IMR-90 (cell line): Measurements from ENCODE around the gene KMT2B. TPM values are rescaled to one million over a fixed set of nuclear protein-coding genes. Genes with fewer than 3 reads are reported as not detected.

ENCODE experiments used
- ATAC-seq: fragments of 200-7000 bp; cut with Tn5 transposase; 2 replicates; pipeline ENCODE4 v1.9.1; 2020; ENCODE audit warnings: low read depth, mild to moderate bottlenecking, moderate library complexity
- BruUV-seq: library from RNA; stranded (reverse); fragments of 400-500 nt; replicated peaks from 2 replicates; lab custom pipeline; 2021; lab: Mats Ljungman, UMichigan
- CTCF ChIA-PET: fragments of 300-600 bp; formaldehyde crosslinking; extraction: SDS; loops from one replicate; lab custom pipeline; 2021; ENCODE audit warnings: antibody characterized with exemption; lab: Yijun Ruan, JAX
- POLR2A ChIA-PET: fragments of 300-600 bp; sonication (Branson Sonifier 250); formaldehyde crosslinking; loops from one replicate; lab custom pipeline; 2022; ENCODE audit warnings: antibody characterized with exemption; ENCODE audit not compliant: unreplicated experiment; lab: Charles Lee
- DNase-seq: peaks from one replicate; pipeline ENCODE4 v3.0.0; 2013
- H2AFZ ChIP-seq: replicated peaks from 2 replicates; pipeline ENCODE3; 2013; ENCODE audit warnings: low read length, mild to moderate bottlenecking; ENCODE audit not compliant: poor library complexity
- H2AK5ac ChIP-seq: 2 replicates; pipeline ENCODE4 v1.6.1; 2013; ENCODE audit warnings: low read depth, low read length, inconsistent platforms
- H2AK9ac ChIP-seq: replicated peaks from 2 replicates; pipeline ENCODE3; 2013; ENCODE audit warnings: mild to moderate bottlenecking, low read depth, low read length, moderate library complexity; ENCODE audit not compliant: poor library complexity
- H2BK120ac ChIP-seq: 2 replicates; pipeline ENCODE4 v1.6.1; 2013; ENCODE audit warnings: low read depth, low read length, inconsistent platforms
- H2BK15ac ChIP-seq: 3 replicates; pipeline ENCODE4 v1.6.1; 2013; ENCODE audit warnings: low read depth, low read length, inconsistent platforms
- H2BK20ac ChIP-seq: 2 replicates; pipeline ENCODE4 v1.6.1; 2013; ENCODE audit warnings: low read depth, mild to moderate bottlenecking, inconsistent platforms, low read length, moderate library complexity
- H2BK5ac ChIP-seq: 2 replicates; pipeline ENCODE4 v1.6.1; 2013; ENCODE audit warnings: mild to moderate bottlenecking, low read depth, low read length, inconsistent platforms; ENCODE audit not compliant: poor library complexity, severe bottlenecking
- H3K14ac ChIP-seq: replicated peaks from 2 replicates; pipeline ENCODE4 v1.6.1; 2013; ENCODE audit warnings: low read depth, low read length, inconsistent platforms
- H3K18ac ChIP-seq: 2 replicates; pipeline ENCODE4 v1.6.1; 2013; ENCODE audit warnings: low read depth, low read length, control low read depth
- H3K23ac ChIP-seq: 2 replicates; pipeline ENCODE4 v1.6.1; 2013; ENCODE audit warnings: low read depth, low read length, inconsistent platforms
- H3K27ac ChIP-seq: 2 replicates; pipeline ENCODE4 v1.5.1; 2013; ENCODE audit warnings: mild to moderate bottlenecking, control low read depth, low read length; ENCODE audit not compliant: insufficient read depth
- H3K27me3 ChIP-seq: 2 replicates; pipeline ENCODE4 v1.6.1; 2013; ENCODE audit warnings: low read length; ENCODE audit not compliant: control insufficient read depth, insufficient read depth
- H3K36me3 ChIP-seq: 2 replicates; pipeline ENCODE4 v1.6.1; 2013; ENCODE audit warnings: low read length, mixed read lengths; ENCODE audit not compliant: control insufficient read depth, insufficient read depth
- H3K4ac ChIP-seq: 2 replicates; pipeline ENCODE4 v1.6.1; 2013; ENCODE audit warnings: low read depth, low read length, inconsistent platforms
- H3K4me1 ChIP-seq: 2 replicates; pipeline ENCODE4 v1.6.1; 2013; ENCODE audit warnings: low read length, mixed read lengths; ENCODE audit not compliant: control insufficient read depth, insufficient read depth
- H3K4me2 ChIP-seq: 2 replicates; pipeline ENCODE4 v1.6.1; 2013; ENCODE audit warnings: low read depth, mild to moderate bottlenecking, control low read depth, low read length, moderate library complexity
- H3K4me3 ChIP-seq: 2 replicates; pipeline ENCODE4 v1.5.1; 2013; ENCODE audit warnings: low read depth, mild to moderate bottlenecking, control low read depth, low read length, moderate library complexity; ENCODE audit not compliant: insufficient read depth
- H3K56ac ChIP-seq: 2 replicates; pipeline ENCODE4 v1.6.1; 2013; ENCODE audit warnings: low read length, inconsistent platforms; ENCODE audit not compliant: insufficient read depth; ENCODE audit errors: extremely low read depth
- H3K79me1 ChIP-seq, 2 experiments: 2 replicates each; pipeline ENCODE4 v1.6.1; 2013; ENCODE audit warnings: low read length in 2 of 2, inconsistent platforms in 1 of 2, low read depth in 1 of 2
- H3K9ac ChIP-seq: 2 replicates; pipeline ENCODE4 v1.6.1; 2013; ENCODE audit warnings: low read depth, low read length, control low read depth
- H3K9me1 ChIP-seq: 2 replicates; pipeline ENCODE4 v1.6.1; 2013; ENCODE audit warnings: low read length, inconsistent platforms; ENCODE audit not compliant: insufficient read depth
- H3K9me3 ChIP-seq: 2 replicates; pipeline ENCODE4 v1.6.1; 2013; ENCODE audit warnings: low read length; ENCODE audit not compliant: control insufficient read depth, insufficient read depth
- H4K20me1 ChIP-seq: 2 replicates; pipeline ENCODE4 v1.6.1; 2013; ENCODE audit warnings: low read length, inconsistent platforms; ENCODE audit not compliant: insufficient read depth
- H4K5ac ChIP-seq: 2 replicates; pipeline ENCODE4 v1.6.1; 2013; ENCODE audit warnings: mild to moderate bottlenecking, low read depth, low read length, control low read depth
- H4K8ac ChIP-seq, 2 experiments: 2 replicates each; pipeline ENCODE4 v1.6.1; 2013; ENCODE audit warnings: low read depth in 2 of 2, low read length in 2 of 2, control low read depth in 1 of 2, inconsistent platforms in 1 of 2
- H4K91ac ChIP-seq: 2 replicates; pipeline ENCODE4 v1.6.1; 2013; ENCODE audit warnings: low read depth, low read length, inconsistent platforms; ENCODE audit not compliant: insufficient read depth
- CEBPB ChIP-seq: IDR thresholded peaks from 2 replicates; pipeline ENCODE4 v1.6.1; 2012; ENCODE audit warnings: low read depth, low read length, improper control_type of control experiment
- FOS ChIP-seq: fragments of 150-350 bp; IDR thresholded peaks from 2 replicates; pipeline ENCODE4 v1.6.1; 2016; ENCODE audit warnings: low read depth, low read length
- MAFK ChIP-seq: IDR thresholded peaks from 2 replicates; pipeline ENCODE4 v1.6.1; 2012; ENCODE audit warnings: low read depth, low read length, improper control_type of control experiment
- MAZ ChIP-seq: IDR thresholded peaks from 2 replicates; pipeline ENCODE4 v1.6.1; 2012; ENCODE audit warnings: low read depth, mild to moderate bottlenecking, low read length, improper control_type of control experiment, moderate library complexity, borderline replicate concordance
- MXI1 ChIP-seq: IDR thresholded peaks from 2 replicates; pipeline ENCODE4 v1.6.1; 2012; ENCODE audit warnings: low read depth, mild to moderate bottlenecking, low read length, moderate library complexity, borderline replicate concordance
- NFE2L2 ChIP-seq: fragments of 150-350 bp; IDR thresholded peaks from 2 replicates; pipeline ENCODE4 v1.6.1; 2016; ENCODE audit warnings: low read depth, mild to moderate bottlenecking, low read length
- POLR2A ChIP-seq: IDR thresholded peaks from 2 replicates; pipeline ENCODE4 v1.6.1; 2012; ENCODE audit warnings: mild to moderate bottlenecking, low read depth, low read length
- RAD21 ChIP-seq: IDR thresholded peaks from 2 replicates; pipeline ENCODE4 v1.6.1; 2012; ENCODE audit warnings: low read length, improper control_type of control experiment
- SMC3 ChIP-seq: fragments of 150-350 bp; IDR thresholded peaks from 2 replicates; pipeline ENCODE4 v1.6.1; 2016; ENCODE audit warnings: low read depth, mild to moderate bottlenecking, antibody characterized with exemption, low read length, moderate library complexity
- WGBS, 2 experiments: methylation state at CpG; one replicate each; pipeline versions ENCODE4 v1.1.5 to v1.1.7; 2013; ENCODE audit warnings: missing lambda C conversion rate in 2 of 2; ENCODE audit not compliant: insufficient read length in 1 of 2; ENCODE audit errors: extremely low coverage in 2 of 2; 5-methylcytosine and 5-hydroxymethylcytosine counted together
- dilution Hi-C: fragments of 300-500 bp; cut with HindIII; formaldehyde crosslinking; loops from one replicate; pipeline ENCODE4 v1.14.3; 2018; ENCODE audit warnings: low sequenced_read_pairs; ENCODE audit not compliant: unreplicated experiment
- in situ Hi-C: fragments of 300-500 bp; cut with MboI; formaldehyde crosslinking; loops from 3 replicates; pipeline ENCODE4 v1.14.3; 2019; ENCODE audit warnings: low sequenced_read_pairs, inconsistent platforms, mixed read lengths
- intact Hi-C: fragments of 100-400 bp; cut with micrococcal nuclease; formaldehyde crosslinking; loops from 2 replicates; pipeline ENCODE4 v1.10.0; 2022
- polyA plus RNA-seq, 3 experiments: library from polyadenylated mRNA; depleted of rRNA; stranded (reverse); fragments of >200 nt; gene quantifications; 2 replicates each; pipeline ENCODE4 v1.2.3, GENCODE V29; 2012; ENCODE audit warnings: low replicate concordance in 1 of 3
- total RNA-seq: library from RNA; depleted of rRNA; stranded (reverse); fragments of >200 nt; gene quantifications from 2 replicates; pipeline ENCODE4 v1.2.3, GENCODE V29; 2012
- TF ChIP-seq, protein P1 (sequence below): fragments of 150-350 bp; IDR thresholded peaks from 2 replicates; pipeline ENCODE4 v1.6.1; 2017; ENCODE audit warnings: mild to moderate bottlenecking, antibody characterized with exemption, low read length, low read depth

The KMT2B gene
- total and polyA plus RNA-seq, 2 of the 4 experiments (the other 2 are of a cell fraction), result 3.0 to 30.7 TPM

DNA sequence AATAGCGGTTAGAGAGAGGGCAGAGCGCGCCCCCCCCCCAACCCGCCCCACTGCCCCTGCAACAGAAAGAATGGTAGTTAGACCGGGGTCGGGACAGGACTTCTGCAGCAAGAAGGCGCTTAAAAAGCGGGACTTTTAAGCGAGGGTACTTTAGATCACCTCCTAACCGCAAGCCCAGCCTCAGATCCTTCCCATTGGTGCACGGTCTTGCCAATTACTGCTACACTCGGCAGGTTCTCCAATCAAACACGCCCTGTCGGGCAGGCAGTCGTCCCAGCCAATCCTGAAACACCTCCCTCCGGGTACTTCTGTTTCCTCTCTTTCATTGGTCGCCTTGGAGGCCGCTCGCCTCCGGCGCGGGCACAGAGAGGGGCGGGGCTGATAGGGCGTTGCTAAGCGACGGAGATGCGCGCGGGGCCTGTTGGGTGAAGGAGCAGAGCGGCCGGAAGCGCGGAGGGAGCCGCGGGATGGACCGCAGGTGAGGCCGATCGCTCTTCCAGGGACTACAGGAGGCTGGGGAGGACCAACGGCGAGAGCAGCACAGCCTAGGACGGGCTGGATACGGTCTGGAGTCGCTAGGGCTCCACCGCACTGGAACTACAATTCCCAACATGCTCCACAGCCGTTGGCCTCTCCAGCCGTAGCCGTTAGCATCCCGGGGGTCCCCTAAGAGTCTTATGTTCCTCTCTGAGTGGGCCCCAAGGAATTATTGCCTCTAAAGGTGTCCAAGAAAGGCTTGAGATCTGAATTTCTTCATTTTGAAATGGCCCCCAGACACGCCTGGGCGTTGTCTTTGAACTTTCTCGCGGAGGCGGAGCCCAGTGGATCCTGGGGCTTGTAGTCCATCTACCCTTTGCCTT, 40.2 kb downstream of the KMT2B start, which contains the start of gene PROSER3:
TSS of gene PROSER3 (plus strand) at position 428 of the 860 bp plus-strand sequence. CDS start at position 468, 40 bp downstream.
- H2BK120ac ChIP-seq, result peak within 1 kb of the TSS; percentile 92
- WGBS, 2 experiments, result 2% methylated on average over 14 of the region's 53 CpGs; no CpG with 5 or more reads in 1 of the 2 experiments
- dilution Hi-C loops, result no loop called here
- H2BK15ac ChIP-seq, result peak within 1 kb of the TSS; percentile 56; the same call in 1 of the 3 replicates
- peaks cover 20% of the 10 kb centered on the region; the same call in 1 of the 2 replicates for H3K9me1 ChIP-seq
- ChIA-PET POLR2A (no interaction called here), CTCF (interaction anchor here (0.6 kb wide), 1 partner anchor 173 kb away, joined by 3 read pairs; no protein-coding TSS in a partner anchor)
- peak within 1 kb of the TSS; percentile 95 for H3K56ac ChIP-seq
- H2AK5ac ChIP-seq, result peak within 1 kb of the TSS; percentile 82
- H3K4ac ChIP-seq, result peak within 1 kb of the TSS; percentile 93
- peaks cover 6% of the 10 kb centered on the region; the same call in 1 of the 2 replicates for H4K20me1 ChIP-seq
- peak within 1 kb of the TSS; percentile 47; the same call in 1 of the 2 replicates for H2BK20ac ChIP-seq
- H3K27me3 ChIP-seq, result no peaks in the 10 kb centered on the region
- TSS peak; percentile 74 for BruUV-seq
- peak within 1 kb of the TSS; percentile 93 for H3K4me2 ChIP-seq
- H4K5ac ChIP-seq, result peak within 1 kb of the TSS; percentile 80
- peak within 1 kb of the TSS; percentile 96 for H3K14ac ChIP-seq
- in situ Hi-C loops, result no loop called here
- no peak for TF ChIP-seq NFE2L2
- peak; percentile 90; the same call in 1 of the 2 replicates for TF ChIP-seq FOS
- TF ChIP-seq CEBPB, result no peak
- TF ChIP-seq MAZ, result peak; percentile 77; the same call in 1 of the 2 replicates
- TF ChIP-seq, protein P1, sequence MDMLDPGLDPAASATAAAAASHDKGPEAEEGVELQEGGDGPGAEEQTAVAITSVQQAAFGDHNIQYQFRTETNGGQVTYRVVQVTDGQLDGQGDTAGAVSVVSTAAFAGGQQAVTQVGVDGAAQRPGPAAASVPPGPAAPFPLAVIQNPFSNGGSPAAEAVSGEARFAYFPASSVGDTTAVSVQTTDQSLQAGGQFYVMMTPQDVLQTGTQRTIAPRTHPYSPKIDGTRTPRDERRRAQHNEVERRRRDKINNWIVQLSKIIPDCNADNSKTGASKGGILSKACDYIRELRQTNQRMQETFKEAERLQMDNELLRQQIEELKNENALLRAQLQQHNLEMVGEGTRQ, result peak; percentile 29; the same call in 1 of the 2 replicates
- TF ChIP-seq SMC3, result no peak
- TF ChIP-seq RAD21, result no peak
- peak; percentile 49; the same call in 1 of the 2 replicates for TF ChIP-seq MXI1
- TF ChIP-seq MAFK, result no peak
- peak; percentile 71 for TF ChIP-seq POLR2A
- peak within 1 kb of the TSS; percentile 95 for H2AK9ac ChIP-seq
- peak within 1 kb of the TSS; percentile 96 for H3K23ac ChIP-seq
- peak within 1 kb of the TSS; percentile 96 for H2BK5ac ChIP-seq
- peak within 1 kb of the TSS; percentile 58 for H3K4me3 ChIP-seq
- H3K9ac ChIP-seq, result peak within 1 kb of the TSS; percentile 90
- peak within 1 kb of the TSS; percentile 97 for H3K27ac ChIP-seq
- H4K91ac ChIP-seq, result peak within 1 kb of the TSS; percentile 92
- intact Hi-C loops, result loop anchor here (2.0 to 5.0 kb wide), 2 partner anchors 17 to 174 kb away; partner anchors contain the start of gene ARHGAP33
- DNase-seq (peak; percentile 100), ATAC-seq (peak; percentile 86)
- H3K36me3 ChIP-seq, result peaks cover 28% of the 10 kb centered on the region
- peaks cover 13% of the 10 kb centered on the region for H3K4me1 ChIP-seq
- H3K79me1 ChIP-seq, result peaks cover 35 to 64% of the 10 kb centered on the region in 2 experiments
- H2AFZ ChIP-seq, result peak within 1 kb of the TSS; percentile 96
- H3K18ac ChIP-seq, result peak within 1 kb of the TSS; percentile 68
- no peaks in the 10 kb centered on the region for H3K9me3 ChIP-seq
- H4K8ac ChIP-seq, result peak within 1 kb of the TSS; percentile 80 to 99
